GM12892 (cell line): ENCODE results near the gene SLC25A25.

Source experiments
- POLR2A ChIP-seq: IDR thresholded peaks from 2 replicates; pipeline ENCODE4 v1.6.1; 2011; ENCODE audit warnings: low read depth, low read length, control low read depth
- POLR2AphosphoS5 ChIP-seq: IDR thresholded peaks from 2 replicates; pipeline ENCODE4 v1.6.1; 2011; ENCODE audit warnings: low read depth, low read length, control low read depth

- TF ChIP-seq POLR2A: no peak
- no peak for TF ChIP-seq POLR2AphosphoS5
Observed at GRCh38 chr9:128101690-128102089, 33.7 kb downstream of the SLC25A25 start.
